ENCODE results near the gene BIN2.

DNA sequence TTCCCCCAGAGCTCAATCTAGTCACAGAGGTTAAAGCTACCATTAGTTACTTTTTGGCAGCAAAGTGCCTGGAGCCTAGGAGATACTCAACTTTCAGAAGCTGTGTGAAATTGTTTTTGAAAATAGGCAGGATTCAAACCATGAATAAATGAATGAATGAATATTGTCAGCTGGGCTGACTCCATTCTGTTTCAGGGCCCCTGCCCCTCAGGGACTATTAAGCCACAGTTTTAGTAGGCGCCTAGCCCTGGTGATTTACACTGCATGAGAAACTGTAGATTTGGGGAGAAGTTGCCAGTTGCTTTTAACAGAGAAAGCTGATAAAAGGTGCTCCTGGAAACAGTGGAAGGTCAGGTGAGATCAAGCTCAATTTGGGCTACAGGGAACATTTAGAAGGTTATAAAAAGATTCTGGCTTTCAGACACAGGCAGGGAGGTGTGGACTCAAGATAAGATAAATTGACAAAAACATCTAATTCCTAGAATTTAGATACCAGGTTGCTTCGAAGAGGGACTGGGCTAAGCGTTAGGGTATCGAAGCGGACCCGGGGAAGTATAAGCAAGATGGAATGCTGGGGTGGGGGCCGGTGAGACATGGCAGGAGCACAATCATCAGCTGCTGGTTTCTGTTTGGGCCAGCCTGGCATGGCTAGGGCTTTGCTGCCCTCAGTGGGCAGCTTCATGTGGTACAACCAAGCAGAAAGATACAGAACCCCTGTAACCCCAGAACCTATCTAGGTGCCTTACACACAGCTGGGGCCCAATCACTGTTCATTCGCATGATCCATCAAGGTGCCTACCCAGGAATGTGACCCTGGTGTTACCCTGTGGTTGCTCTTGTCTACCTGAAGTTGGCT is 37.4 kb upstream of the BIN2 start:
- TF ChIP-seq ZNF384 (IDR thresholded peaks at IDR 0.05) = no peak
- TF ChIP-seq SUZ12 (IDR thresholded peaks at IDR 0.05) = no peak
- TF ChIP-seq CTBP1 (IDR thresholded peaks at IDR 0.05; ENCODE audit: borderline replicate concordance) = no peak
- TF ChIP-seq FOXK2 (IDR thresholded peaks at IDR 0.05) = no peak
- no peak for TF ChIP-seq FOXA1 (IDR thresholded peaks at IDR 0.05)
- no peak for TF ChIP-seq BHLHE40 (IDR thresholded peaks at IDR 0.05; ENCODE audit: borderline replicate concordance)
- TF ChIP-seq TARDBP (IDR thresholded peaks at IDR 0.05) = no peak
- TF ChIP-seq, protein P1, sequence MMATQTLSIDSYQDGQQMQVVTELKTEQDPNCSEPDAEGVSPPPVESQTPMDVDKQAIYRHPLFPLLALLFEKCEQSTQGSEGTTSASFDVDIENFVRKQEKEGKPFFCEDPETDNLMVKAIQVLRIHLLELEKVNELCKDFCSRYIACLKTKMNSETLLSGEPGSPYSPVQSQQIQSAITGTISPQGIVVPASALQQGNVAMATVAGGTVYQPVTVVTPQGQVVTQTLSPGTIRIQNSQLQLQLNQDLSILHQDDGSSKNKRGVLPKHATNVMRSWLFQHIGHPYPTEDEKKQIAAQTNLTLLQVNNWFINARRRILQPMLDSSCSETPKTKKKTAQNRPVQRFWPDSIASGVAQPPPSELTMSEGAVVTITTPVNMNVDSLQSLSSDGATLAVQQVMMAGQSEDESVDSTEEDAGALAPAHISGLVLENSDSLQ (IDR thresholded peaks at IDR 0.05) = no peak
- TF ChIP-seq SP1 (IDR thresholded peaks at IDR 0.05) = no peak
